ENCODE data around the gene CAPN14. TPM values are rescaled to one million over a fixed set of nuclear protein-coding genes. Genes with fewer than 3 reads are reported as not detected.

Gene CAPN14
- total RNA-seq, 1 donor from 2014 or later = 0.10 TPM

- no peak for DNase-seq (ENCODE audit: low spot score)
These were observed 9.8 kb upstream of the CAPN14 start for GRCh38 chr2:31227110-31227509.

- no peak for DNase-seq (ENCODE audit: low spot score)
These were observed 9.0 kb upstream of the CAPN14 start for GRCh38 chr2:31226266-31226665.

GRCh38 chr2:31223749-31224148 lies 6.4 kb upstream of the CAPN14 start:
- no peak for DNase-seq (ENCODE audit: low spot score)

- DNase-seq (ENCODE audit: low spot score) = no peak
These were observed 5.7 kb upstream of the CAPN14 start for GRCh38 chr2:31223026-31223425.

GRCh38 chr2:31222071-31222470 lies 4.8 kb upstream of the CAPN14 start:
- no peak for DNase-seq (ENCODE audit: low spot score)

DNA sequence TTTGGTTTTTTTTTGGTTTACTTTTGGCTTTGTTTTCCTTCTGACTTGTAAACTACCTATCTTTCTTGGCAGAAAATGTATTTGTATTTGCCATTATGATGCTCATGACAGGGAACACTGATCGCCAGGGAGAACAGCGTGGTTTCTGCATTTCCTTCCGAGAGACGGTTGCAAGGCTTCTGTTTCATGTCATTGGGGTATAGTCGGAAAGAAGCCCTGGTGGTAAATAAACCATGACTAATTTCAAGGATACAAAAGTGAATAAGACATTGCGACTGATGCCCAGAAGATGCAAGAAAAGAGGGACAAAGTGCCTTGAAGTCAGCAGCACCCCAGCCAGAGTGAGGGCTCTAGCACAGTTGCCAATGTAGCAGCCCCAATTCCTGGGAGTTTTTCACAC lies 4.2 kb upstream of the CAPN14 start:
- DNase-seq (ENCODE audit: low spot score) = no peak

DNA sequence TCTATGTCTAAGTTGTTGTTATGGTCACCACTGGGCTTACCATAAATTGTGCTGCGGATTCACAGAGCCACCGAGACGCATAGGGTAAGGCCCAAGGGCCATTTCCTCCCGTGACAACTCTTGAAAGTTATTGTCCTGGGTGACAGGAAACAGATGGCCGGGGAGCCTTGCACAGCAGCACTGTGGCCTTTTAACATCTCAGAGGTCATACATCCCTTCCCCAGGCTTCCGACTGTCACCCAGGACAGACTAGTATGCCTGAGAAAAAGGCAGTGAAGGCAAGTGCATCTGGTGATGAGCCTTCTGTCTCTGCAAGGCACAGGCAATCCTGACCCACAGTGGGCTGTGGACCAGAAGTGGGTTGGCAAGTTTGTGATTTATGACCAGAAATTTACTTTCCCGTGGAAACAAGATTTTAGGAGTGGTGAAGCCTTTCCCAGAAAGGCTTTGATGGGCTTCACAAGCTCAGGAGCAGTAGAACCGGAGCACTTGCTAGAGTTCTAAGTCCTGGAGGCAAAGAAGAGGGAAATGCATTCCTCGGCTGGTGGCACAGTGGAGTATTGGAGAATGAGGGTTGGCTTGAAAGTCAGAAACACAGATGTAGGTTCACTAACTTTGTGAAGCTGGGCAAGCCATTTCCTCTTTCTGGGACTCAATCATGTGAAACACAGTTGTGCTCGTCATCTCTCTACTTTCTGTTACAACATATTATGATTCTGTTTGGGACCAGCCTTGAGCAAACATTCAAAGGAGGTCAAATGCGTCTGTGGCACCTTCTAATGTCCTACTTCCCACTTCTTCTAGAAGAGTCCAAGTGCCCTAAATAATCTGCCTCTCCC lies 2.0 kb upstream of the CAPN14 start:
- DNase-seq (ENCODE audit: low spot score) = no peak

DNA sequence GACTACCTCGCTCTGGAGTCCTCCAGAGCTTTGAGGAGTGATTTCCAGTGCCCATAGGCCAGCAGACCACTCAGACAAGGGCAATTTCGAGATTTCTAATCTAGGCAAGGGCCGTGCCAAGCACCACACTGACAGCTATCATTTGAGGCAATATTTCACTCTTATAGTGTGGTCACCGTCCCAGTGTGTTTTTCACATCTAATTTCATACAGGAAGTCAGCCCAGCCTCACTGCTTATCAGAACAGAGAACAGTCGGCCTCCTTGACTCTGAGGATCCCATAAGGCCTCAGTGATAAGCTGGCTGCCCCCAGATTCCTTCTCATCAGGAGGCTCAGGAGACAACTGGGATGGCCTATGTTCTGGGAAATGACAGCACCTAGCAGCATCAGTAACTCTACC lies 581 bp downstream of the CAPN14 start:
- no peak for DNase-seq (ENCODE audit: low spot score)

GRCh38 chr2:31214444-31214915 lies 2.8 kb downstream of the CAPN14 start:
- no peak for DNase-seq (ENCODE audit: low spot score)

DNA sequence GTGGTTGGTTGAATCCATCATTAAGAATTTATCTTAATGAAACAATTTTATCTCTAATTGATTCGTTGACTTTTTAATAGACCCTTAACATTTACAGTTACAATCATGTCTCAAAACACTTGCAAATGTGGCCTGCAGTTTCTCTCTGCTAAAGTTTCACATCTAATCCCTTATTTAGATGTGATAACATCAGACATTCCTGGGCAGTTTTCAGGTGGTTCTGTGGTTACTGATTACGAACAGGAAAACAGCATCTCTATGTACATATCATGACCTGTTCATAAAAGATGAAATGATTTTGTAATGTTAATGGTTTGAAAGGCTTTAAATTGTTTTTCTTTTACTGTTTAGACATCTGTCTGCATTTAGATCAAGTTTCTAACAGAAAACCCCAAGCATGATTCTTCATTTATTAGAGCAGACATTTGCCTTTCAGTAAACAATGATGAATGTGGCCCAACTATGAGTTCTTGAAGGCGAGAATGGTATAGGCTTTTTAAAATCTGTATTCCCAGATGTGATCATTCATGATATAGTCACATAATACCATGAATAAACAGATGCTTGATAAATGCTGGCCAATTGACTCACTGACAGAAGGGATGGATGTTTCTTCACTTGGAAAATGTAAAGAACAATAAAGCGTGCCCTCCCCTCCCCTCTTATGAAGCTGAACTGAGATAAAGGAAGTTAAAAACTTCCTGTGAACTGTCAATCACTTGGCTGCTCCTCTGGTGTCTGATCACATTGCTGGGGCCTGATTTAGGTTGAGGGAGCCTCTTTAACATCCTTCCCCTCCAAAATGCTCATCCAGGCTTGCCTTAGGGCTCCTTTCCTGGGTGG lies 3.5 kb downstream of the CAPN14 start:
- DNase-seq (ENCODE audit: low spot score) = no peak

- DNase-seq (ENCODE audit: low spot score) = no peak
These were observed 4.4 kb downstream of the CAPN14 start for GRCh38 chr2:31212659-31213600.

DNA sequence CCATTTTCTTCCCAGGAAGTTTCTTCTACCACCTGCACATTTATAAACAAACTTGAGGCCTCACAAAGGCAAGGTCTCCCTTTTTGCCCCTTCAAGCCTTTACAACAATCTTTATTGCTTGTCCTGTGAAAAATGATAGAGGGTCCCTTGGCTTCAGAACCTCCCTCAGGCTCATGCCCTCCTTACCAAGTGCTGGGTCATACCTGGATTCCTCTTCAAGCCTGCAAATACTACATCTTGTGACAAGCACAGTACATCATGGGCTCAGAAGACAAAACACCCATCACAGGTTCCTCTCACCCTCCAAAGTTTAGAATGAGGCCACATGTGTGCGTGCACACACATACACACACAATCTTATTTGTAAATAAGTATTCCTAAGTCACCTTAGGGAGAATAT lies 9.1 kb downstream of the CAPN14 start:
- DNase-seq (ENCODE audit: low spot score) = no peak

DNA sequence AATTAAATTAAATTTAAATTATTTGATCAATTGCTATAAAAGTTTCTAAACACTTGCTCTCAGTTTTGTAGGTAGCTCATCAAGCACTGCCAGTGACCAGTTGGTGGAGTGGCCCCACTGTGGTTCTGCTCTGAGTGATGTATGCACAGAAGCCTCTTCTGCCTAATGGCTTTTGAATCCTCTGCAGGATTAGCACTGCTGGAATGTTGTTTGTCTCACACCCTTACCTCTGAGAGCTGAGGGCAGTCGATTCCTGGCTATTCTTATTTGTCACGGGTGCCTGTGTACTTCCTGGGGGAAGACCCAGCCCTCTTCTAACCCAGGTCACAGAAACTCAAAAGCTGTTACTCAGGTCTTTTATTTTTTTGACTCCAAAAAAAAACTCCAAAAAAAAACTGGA lies 9.5 kb downstream of the CAPN14 start:
- no peak for DNase-seq (ENCODE audit: low spot score)

DNA sequence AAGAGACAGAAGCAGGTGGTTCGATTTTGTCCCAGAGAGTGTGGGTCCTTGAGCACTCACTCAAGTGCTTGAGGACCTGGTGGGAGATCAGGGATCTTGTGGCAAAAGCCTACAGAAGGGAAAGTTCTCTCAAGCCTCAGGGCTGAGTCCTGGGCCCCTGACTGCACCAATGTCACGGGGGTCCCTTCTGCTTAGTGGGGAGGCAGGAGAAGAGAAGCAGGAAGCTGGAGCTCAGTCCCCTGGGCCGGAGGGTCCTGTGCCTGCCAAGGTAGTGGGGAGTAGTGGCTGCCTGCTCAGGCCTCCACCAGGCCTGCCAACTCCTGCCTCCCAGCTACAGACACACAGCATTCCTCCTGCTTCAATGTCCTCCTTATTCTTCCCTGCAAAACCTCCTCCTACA lies 11.7 kb downstream of the CAPN14 start:
- DNase-seq (ENCODE audit: low spot score) = no peak

GRCh38 chr2:31205186-31205585 lies 12.1 kb downstream of the CAPN14 start:
- DNase-seq (ENCODE audit: low spot score) = no peak

DNA sequence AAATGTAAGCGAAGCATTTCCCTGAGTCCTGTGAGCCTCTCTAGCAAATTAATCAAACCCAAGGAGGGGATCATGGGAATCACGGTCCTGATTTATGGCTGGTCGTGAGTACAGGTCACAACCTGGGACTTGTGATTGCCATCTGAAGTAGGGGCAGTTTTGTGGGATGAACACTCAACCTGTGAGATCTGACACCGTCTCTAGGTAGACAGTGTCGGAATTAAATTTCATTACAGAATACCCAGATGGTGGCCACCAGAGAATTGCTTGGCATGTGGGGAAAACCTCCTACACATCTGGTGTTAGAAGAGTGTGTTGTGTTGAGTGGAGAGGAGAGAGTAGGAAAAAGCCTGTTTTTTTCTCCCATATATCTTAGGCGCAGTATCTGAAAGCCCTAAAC lies 12.5 kb downstream of the CAPN14 start:
- no peak for DNase-seq (ENCODE audit: low spot score)

DNA sequence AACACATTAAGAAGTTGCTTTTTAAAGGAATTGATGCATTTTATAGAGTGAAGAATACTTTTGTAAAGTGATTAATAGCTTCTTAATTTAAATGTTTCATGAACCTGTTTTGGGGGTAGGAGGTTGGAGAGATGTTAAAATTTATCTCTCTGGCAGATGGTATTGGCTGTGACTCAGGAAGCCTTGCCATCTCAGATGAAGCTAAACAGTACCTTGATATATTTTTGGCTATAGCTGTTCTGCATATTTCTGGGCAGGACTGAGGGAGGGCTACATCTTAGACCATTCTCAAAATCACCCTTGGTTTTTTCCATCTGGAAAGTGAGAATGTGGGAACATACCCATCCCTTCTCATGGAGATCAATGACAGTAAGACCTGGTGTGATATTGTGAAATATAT lies 13.4 kb downstream of the CAPN14 start:
- no peak for DNase-seq (ENCODE audit: low spot score)

- DNase-seq (ENCODE audit: low spot score) = no peak
These were observed 14.5 kb downstream of the CAPN14 start for GRCh38 chr2:31202833-31203232.

- DNase-seq (ENCODE audit: low spot score) = no peak
These were observed 15.3 kb downstream of the CAPN14 start for GRCh38 chr2:31202041-31202440.

DNA sequence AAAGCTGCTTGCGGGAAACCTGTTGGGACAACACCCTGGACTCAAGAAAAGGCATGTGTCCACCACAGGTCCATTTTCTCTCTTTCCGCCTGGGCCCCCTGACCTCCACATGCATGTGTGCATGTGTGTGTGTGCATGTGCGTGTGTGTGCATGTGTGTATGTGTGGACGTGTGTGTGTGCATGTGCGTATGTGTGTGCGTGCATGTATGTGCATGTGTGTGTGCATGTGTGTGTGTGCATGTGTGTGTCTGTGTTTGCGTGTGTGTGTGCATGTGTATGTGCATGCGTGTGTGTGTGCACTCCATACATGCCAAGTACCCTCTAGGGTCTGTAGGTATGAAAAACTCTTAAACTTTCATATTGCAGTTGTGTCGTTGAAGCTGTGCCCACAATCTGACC lies 16.3 kb downstream of the CAPN14 start:
- DNase-seq (ENCODE audit: low spot score) = no peak

GRCh38 chr2:31199206-31199605 lies 18.1 kb downstream of the CAPN14 start:
- no peak for DNase-seq (ENCODE audit: low spot score)
